NT2/D1 (cell line): ENCODE results near the gene UGT1A6.

ENCODE experiments used
- DNase-seq: peaks from one replicate; pipeline ENCODE4 v3.0.0-alpha.2; 2011; ENCODE audit warnings: low read depth, low spot score
- H3K27me3 ChIP-seq: 2 replicates; pipeline ENCODE4 v1.6.0; 2011; ENCODE audit warnings: mild to moderate bottlenecking; ENCODE audit not compliant: insufficient read length, insufficient read depth
- H3K36me3 ChIP-seq: 2 replicates; pipeline ENCODE4 v1.6.1; 2011; ENCODE audit warnings: mild to moderate bottlenecking, low read length, mixed read lengths; ENCODE audit not compliant: insufficient read depth, insufficient read length
- H3K4me1 ChIP-seq: 2 replicates; pipeline ENCODE4 v1.5.1; 2011; ENCODE audit not compliant: insufficient read depth, insufficient read length
- H3K4me3 ChIP-seq: 2 replicates; pipeline ENCODE4 v1.5.1; 2011; ENCODE audit warnings: low read depth; ENCODE audit not compliant: insufficient read length
- H3K9ac ChIP-seq: 2 replicates; pipeline ENCODE4 v1.6.0; 2011; ENCODE audit warnings: low read depth; ENCODE audit not compliant: insufficient read length
- H3K9me3 ChIP-seq: 2 replicates; pipeline ENCODE4 v1.5.1; 2011; ENCODE audit warnings: mild to moderate bottlenecking, low read length; ENCODE audit not compliant: insufficient read depth
- SUZ12 ChIP-seq: IDR thresholded peaks from 2 replicates; pipeline ENCODE4 v1.6.1; 2011; ENCODE audit not compliant: insufficient read length, insufficient read depth; ENCODE audit errors: extremely low read depth
- YY1 ChIP-seq: IDR thresholded peaks from 2 replicates; pipeline ENCODE4 v1.6.1; 2011; ENCODE audit not compliant: insufficient read length, insufficient read depth
- ZNF274 ChIP-seq: IDR thresholded peaks from 2 replicates; pipeline ENCODE4 v1.6.1; 2011; ENCODE audit warnings: mild to moderate bottlenecking, low read depth, low read length

Gene UGT1A6

DNA sequence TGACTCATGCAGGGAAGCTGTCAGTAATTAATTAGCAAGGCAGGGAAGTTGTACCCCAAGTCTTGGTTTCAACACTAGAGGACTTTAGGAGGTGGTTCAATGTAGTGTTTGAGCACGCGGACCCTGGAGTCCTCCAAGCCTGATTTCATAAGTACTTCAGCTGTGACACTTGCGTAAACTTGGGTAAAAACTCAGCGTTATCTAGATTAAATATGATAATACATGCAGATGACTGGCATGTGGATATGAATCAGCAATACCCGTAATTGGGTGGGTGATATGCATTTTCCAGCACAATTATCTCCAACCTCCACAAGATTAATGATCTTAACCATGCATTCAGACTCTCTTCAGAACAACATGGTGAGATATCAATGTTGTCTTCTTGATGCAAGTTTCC, 5.8 kb upstream of the UGT1A6 start:
- no peak for DNase-seq
- Histone ChIP-seq H3K27me3 (no peaks in the 10 kb centered on the region), H3K9ac (no peak overlapping the region), H3K9me3 (no peaks in the 10 kb centered on the region; the same call in 1 of the 2 replicates), H3K4me3 (no peak overlapping the region), H3K4me1 (no peaks in the 10 kb centered on the region), H3K36me3 (no peaks in the 10 kb centered on the region)
- TF ChIP-seq SUZ12 (no peak), YY1 (no peak), ZNF274 (no peak)

DNA sequence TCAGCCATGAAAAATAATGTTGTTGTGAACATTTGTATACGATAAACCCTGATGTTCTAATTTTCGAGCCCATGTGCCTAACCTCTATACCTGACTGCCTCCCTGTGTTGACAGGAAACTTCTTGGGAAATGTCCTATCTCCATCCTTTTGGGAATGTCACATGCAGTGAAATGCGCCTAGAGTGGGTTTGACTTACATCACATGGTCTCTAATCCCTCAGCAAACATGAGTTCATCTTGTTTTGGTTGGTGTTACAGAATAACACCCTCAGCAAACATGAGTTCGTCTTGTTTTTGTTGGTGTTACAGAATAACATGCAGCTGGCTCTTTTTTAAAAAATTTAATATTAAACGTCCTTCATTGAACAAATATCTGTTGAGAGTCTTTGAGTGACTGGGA, 4.3 kb upstream of the UGT1A6 start:
- Histone ChIP-seq H3K4me1 (no peaks in the 10 kb centered on the region), H3K27me3 (no peaks in the 10 kb centered on the region), H3K36me3 (no peaks in the 10 kb centered on the region), H3K9ac (no peak overlapping the region), H3K4me3 (no peak overlapping the region), H3K9me3 (no peaks in the 10 kb centered on the region; the same call in 1 of the 2 replicates)
- no peak for TF ChIP-seq SUZ12
- no peak for TF ChIP-seq YY1
- no peak for DNase-seq

DNA sequence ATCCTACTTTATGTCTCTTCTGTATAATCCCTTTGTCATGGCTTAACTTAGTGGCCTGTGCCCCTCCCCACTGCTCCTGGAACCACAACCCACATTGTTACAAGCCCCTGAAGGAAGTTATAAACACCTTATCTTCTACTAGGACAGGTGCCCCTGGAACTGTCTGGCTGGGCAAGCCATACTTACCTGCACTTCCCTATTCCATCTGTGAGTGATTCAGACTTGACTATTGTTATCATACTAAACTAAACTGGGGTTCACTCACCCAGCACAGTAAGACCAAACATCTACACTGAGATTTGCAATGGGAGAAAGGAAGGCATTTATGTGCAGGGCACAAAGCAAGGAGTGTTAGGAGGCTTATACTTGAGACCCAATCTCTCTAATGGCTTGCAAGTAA, 3.7 kb upstream of the UGT1A6 start:
- H3K36me3 ChIP-seq: no peaks in the 10 kb centered on the region
- H3K9ac ChIP-seq: no peak overlapping the region
- H3K27me3 ChIP-seq: no peaks in the 10 kb centered on the region
- H3K4me3 ChIP-seq: no peak overlapping the region
- no peak for TF ChIP-seq YY1
- H3K4me1 ChIP-seq: no peaks in the 10 kb centered on the region
- DNase-seq: no peak
- H3K9me3 ChIP-seq: no peaks in the 10 kb centered on the region; the same call in 1 of the 2 replicates

DNA sequence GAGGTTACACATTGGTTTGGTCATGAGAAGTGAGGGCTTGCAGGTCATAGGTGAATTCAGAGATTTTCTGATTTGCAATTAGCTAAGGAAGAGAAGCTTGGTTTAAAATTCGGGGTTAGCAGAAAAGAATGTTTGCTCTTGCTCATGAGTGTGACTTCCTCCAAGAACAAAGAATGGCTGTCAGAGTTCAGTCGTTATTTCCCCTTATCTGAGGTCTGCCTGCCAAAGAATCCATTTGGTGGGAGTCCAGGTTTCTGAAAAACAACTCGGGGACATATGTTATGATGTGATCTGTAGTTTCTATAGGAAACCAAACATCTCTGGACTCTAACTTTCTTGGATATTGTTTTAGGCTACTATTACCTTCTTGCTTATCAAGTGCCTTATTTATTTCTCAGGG, 3.2 kb upstream of the UGT1A6 start:
- Histone ChIP-seq H3K9ac (no peak overlapping the region), H3K4me1 (no peaks in the 10 kb centered on the region), H3K36me3 (no peaks in the 10 kb centered on the region), H3K27me3 (no peaks in the 10 kb centered on the region), H3K4me3 (no peak overlapping the region), H3K9me3 (no peaks in the 10 kb centered on the region; the same call in 1 of the 2 replicates)
- no peak for DNase-seq
- TF ChIP-seq YY1 (no peak), ZNF274 (no peak), SUZ12 (no peak)

DNA sequence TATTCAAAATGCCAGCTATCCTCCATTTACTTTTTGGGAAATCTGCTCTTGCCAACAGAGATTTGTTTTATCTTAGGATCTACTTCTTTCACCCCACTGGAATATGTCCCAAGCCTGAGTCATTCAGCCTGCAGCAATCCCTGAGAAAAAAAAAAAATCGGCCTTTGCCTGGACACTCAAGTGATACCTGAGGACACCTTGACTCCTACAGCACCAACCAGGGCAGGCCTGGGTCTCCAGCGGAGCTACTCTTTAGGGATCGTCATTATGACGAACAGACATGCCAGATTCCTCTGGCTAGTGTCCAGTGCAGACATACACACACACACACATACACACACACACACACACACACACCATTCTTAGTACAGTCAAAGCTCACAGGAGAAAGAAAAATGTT, 2.2 kb upstream of the UGT1A6 start:
- Histone ChIP-seq H3K9ac (no peak overlapping the region), H3K36me3 (no peaks in the 10 kb centered on the region), H3K27me3 (no peaks in the 10 kb centered on the region), H3K4me1 (no peaks in the 10 kb centered on the region), H3K4me3 (no peak overlapping the region), H3K9me3 (no peaks in the 10 kb centered on the region; the same call in 1 of the 2 replicates)
- no peak for DNase-seq
- TF ChIP-seq ZNF274 (no peak), YY1 (no peak), SUZ12 (no peak)

DNA sequence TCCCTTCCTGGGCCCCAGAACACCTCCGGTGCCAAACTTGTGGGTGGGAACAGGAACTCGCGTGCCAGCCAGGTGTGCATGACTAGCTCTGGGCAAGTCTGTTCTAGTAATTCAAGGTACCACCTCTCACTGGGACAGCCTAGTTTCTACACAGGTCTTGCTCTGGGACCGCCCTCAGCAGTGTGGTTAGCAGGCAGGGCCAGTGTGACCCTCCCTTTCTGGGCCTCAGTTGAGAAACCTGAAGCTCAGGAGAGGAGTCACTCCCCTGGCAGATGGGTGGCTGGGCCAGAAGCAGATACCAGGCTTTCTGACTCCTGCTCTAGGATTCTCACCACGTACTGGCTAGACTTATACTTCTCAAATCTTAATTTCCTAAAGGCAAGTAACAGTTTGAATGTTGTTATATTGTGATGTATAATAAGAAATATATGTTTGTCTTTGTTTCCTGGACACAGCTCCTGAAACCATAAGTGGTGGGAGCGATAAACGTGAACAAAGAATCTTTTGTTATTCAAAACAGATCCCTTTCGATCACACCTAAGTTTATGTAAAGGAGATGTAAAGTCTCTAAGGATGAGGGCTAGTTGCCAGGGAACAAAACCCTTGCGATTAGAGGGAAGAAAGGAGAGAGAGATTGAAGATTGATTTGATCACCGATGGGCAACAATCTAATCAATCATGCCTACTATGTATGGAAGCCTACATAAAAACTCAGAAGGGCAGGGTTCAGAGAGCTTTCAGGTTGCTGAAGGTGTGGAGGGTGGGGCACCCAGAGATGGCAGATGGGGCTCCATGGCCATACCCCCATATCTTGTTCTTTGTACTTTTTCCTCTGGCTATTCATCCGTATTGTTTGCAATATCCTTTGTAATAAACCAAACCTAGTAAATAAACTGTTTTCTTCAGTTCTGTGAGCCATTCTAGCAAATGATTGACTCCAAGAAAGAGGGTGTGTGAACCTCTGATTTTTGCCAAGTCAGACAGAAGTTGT, 952 bp upstream of the UGT1A6 start:
- H3K4me1 ChIP-seq: no peaks in the 10 kb centered on the region
- no peak overlapping the region for H3K4me3 ChIP-seq
- no peak for DNase-seq
- no peaks in the 10 kb centered on the region; the same call in 1 of the 2 replicates for H3K9me3 ChIP-seq
- no peak overlapping the region for H3K9ac ChIP-seq
- no peaks in the 10 kb centered on the region for H3K27me3 ChIP-seq
- no peaks in the 10 kb centered on the region for H3K36me3 ChIP-seq
- TF ChIP-seq ZNF274: no peak
- no peak for TF ChIP-seq SUZ12
- no peak for TF ChIP-seq YY1

DNA sequence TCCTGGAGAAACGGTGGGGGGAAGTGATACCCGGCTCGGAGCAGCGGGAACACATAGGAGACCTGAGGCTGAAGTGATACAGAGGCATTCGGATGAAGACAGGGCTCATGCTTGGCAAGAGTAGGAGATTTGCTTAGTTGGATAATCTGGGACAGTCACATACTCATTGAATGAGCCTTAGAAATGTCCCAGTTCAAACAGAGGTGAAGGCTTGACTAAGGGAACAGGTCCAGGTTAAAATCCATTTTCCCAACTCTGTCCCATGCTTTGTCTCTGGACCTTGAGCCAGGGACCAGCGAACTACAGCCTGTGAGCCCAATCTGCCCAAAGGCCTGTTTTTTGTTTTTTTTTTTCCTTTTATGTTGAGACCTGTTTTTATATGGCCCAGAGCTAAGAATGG, 1.3 kb downstream of the UGT1A6 start:
- Histone ChIP-seq H3K4me1 (no peaks in the 10 kb centered on the region), H3K9me3 (no peaks in the 10 kb centered on the region; the same call in 1 of the 2 replicates), H3K36me3 (no peaks in the 10 kb centered on the region), H3K9ac (no peak overlapping the region), H3K4me3 (no peak overlapping the region), H3K27me3 (no peaks in the 10 kb centered on the region)
- DNase-seq: no peak
- TF ChIP-seq ZNF274 (no peak), SUZ12 (no peak), YY1 (no peak)

DNA sequence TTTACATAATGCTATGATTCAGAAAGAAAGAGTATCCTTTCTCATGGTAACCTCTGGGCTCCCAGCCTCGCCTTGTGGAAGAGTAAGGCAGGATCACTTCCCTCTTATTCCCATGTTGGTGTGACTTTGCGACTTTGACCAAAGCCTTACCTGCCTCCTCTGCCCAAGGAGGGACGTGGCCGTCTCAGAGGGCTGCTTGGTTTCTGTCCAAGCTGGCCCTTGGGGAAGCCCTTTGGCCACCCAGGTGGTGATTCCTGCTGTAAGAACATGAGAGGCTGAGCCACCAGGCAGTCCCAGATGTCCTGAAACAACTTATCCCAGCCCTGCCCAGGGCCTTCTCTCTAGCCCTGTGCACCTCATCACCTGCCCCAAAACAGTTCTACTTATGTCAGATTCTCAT, 6.0 kb downstream of the UGT1A6 start:
- Histone ChIP-seq H3K4me1 (no peaks in the 10 kb centered on the region), H3K36me3 (no peaks in the 10 kb centered on the region), H3K9ac (no peak overlapping the region), H3K27me3 (no peaks in the 10 kb centered on the region), H3K4me3 (no peak overlapping the region), H3K9me3 (no peaks in the 10 kb centered on the region)
- DNase-seq: no peak
- no peak for TF ChIP-seq SUZ12
- no peak for TF ChIP-seq ZNF274
- TF ChIP-seq YY1: no peak
